ENCODE data around the gene RHBDL1.

DNA sequence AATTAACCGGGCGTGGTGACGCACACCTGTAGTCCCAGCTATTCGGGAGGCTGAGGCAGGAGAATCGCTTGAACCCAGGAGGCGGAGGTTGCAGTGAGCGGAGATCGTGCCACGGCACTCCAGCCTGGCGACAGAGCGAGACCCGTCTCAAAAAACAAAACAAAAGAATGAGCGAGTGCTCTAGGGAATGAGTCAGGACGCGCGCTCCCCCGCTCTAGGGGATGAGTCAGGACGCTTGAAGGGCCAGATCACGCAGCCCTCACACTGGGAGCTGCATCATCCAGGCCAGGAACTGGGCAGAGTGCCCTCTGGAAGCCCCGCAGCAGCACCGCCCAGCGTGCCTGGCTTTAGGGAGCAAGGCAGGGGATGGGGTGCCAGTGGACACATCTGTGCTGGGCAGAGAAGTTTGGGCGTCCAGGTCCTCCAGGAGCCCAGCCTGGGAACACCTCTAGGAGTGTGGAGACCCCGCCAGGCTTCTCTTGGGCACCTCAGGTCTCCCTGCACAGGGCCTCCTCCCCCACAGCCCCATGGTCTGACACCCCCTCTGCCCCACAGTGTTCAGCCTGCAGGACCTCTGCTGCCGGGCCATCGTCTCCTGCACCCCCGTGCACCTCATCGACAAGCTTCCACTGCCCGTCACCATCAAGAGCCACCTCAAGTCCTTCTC, 48.6 kb upstream of the RHBDL1 start:
- TF ChIP-seq, protein P1, sequence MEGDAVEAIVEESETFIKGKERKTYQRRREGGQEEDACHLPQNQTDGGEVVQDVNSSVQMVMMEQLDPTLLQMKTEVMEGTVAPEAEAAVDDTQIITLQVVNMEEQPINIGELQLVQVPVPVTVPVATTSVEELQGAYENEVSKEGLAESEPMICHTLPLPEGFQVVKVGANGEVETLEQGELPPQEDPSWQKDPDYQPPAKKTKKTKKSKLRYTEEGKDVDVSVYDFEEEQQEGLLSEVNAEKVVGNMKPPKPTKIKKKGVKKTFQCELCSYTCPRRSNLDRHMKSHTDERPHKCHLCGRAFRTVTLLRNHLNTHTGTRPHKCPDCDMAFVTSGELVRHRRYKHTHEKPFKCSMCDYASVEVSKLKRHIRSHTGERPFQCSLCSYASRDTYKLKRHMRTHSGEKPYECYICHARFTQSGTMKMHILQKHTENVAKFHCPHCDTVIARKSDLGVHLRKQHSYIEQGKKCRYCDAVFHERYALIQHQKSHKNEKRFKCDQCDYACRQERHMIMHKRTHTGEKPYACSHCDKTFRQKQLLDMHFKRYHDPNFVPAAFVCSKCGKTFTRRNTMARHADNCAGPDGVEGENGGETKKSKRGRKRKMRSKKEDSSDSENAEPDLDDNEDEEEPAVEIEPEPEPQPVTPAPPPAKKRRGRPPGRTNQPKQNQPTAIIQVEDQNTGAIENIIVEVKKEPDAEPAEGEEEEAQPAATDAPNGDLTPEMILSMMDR (conservative IDR thresholded peaks at IDR 0.05; ENCODE audit: low read depth in 2 of 2) = no peak
- no peak for TF ChIP-seq POLR2AphosphoS5 (IDR thresholded peaks at IDR 0.05; ENCODE audit: low read depth)
- no peak for TF ChIP-seq NANOG (IDR thresholded peaks at IDR 0.05; ENCODE audit: borderline replicate concordance)
- TF ChIP-seq EZH2 (IDR thresholded peaks at IDR 0.05; ENCODE audit: low read depth, unreplicated experiment) = no peak
- TF ChIP-seq EZH2phosphoT487 (IDR thresholded peaks at IDR 0.05; ENCODE audit: unreplicated experiment) = no peak
- TF ChIP-seq JUNB (IDR thresholded peaks at IDR 0.05; ENCODE audit: unreplicated experiment) = no peak
- TF ChIP-seq ZNF114 (CRISPR knock-in tag; IDR thresholded peaks at IDR 0.05) = no peak
